ENCODE measurements around the gene SORCS2. TPM values are rescaled to one million over a fixed set of nuclear protein-coding genes. Genes with fewer than 3 reads are reported as not detected.

SORCS2 gene
- polyA plus RNA-seq, 1 donor from 2014 or later: 1.0 TPM

DNA sequence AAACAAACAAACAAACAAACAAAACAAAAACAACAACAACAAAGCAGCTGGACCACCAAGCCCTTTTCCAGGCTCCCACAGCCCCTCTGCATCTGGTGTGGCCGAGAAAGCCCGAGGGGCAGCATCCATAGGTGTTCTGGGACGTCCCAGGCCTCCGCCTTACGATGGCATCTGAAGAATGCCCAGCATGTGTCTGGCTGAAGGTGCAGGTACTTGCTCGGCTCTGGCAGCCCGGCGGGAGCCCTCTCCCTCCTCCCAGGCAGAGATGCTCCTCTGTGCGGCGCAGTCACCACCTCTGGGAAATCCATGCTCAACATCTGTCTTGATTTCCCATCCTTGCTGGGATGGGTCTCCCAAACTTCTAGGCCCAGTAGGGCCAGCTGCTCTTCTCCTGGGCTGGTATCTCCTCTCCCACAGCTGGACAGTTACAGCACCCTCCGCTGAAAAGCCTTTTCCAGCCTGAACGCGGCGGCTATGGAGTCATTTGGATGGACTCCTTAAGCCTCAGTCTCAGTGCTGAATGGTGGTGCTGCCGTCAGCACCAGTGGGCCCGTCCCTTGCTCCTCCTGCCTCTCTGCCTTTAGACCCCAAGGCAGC, 238.1 kb downstream of the SORCS2 start:
- Histone ChIP-seq H3K9me3 (ENCODE audit: low read length) (no peaks in the 10 kb centered on the region), H3F3A (ENCODE audit: insufficient read depth, low read length, poor library complexity, severe bottlenecking) (no peaks in the 10 kb centered on the region), H3K9ac (ENCODE audit: low read length) (no peak overlapping the region), H2AFZ (ENCODE audit: low read depth, low read length) (no peak overlapping the region), H3K36me3 (ENCODE audit: insufficient read depth, low read length) (no peaks in the 10 kb centered on the region), H3K27ac (ENCODE audit: low read length) (no peak overlapping the region), H4K20me1 (ENCODE audit: insufficient read depth) (no peaks in the 10 kb centered on the region), H3K27me3 (ENCODE audit: insufficient read depth, low read depth, low read length) (no peaks in the 10 kb centered on the region), H3K4me2 (ENCODE audit: low read length) (no peak overlapping the region), H3K9me2 (ENCODE audit: insufficient read depth, low read length) (no peaks in the 10 kb centered on the region), H3K79me2 (replicated peaks; ENCODE audit: insufficient read depth, low read length) (no peaks in the 10 kb centered on the region), H3K4me3 (ENCODE audit: low read length) (no peak overlapping the region)
- TF ChIP-seq, protein P1, sequence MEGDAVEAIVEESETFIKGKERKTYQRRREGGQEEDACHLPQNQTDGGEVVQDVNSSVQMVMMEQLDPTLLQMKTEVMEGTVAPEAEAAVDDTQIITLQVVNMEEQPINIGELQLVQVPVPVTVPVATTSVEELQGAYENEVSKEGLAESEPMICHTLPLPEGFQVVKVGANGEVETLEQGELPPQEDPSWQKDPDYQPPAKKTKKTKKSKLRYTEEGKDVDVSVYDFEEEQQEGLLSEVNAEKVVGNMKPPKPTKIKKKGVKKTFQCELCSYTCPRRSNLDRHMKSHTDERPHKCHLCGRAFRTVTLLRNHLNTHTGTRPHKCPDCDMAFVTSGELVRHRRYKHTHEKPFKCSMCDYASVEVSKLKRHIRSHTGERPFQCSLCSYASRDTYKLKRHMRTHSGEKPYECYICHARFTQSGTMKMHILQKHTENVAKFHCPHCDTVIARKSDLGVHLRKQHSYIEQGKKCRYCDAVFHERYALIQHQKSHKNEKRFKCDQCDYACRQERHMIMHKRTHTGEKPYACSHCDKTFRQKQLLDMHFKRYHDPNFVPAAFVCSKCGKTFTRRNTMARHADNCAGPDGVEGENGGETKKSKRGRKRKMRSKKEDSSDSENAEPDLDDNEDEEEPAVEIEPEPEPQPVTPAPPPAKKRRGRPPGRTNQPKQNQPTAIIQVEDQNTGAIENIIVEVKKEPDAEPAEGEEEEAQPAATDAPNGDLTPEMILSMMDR (IDR thresholded peaks at IDR 0.05; ENCODE audit: poor library complexity, severe bottlenecking): no peak
- TF ChIP-seq MXI1 (conservative IDR thresholded peaks at IDR 0.05; ENCODE audit: poor library complexity, severe bottlenecking) (no peak), RAD21 (conservative IDR thresholded peaks at IDR 0.05) (no peak), TAF1 (IDR thresholded peaks at IDR 0.05; ENCODE audit: low read depth) (no peak), EP300 (conservative IDR thresholded peaks at IDR 0.05; ENCODE audit: poor library complexity, severe bottlenecking) (no peak), POLR2AphosphoS5 (IDR thresholded peaks at IDR 0.05) (no peak), EZH2 (IDR thresholded peaks at IDR 0.05; ENCODE audit: borderline replicate concordance, insufficient read depth, low read length, poor library complexity, severe bottlenecking) (no peak)
- TF ChIP-seq, protein P2, sequence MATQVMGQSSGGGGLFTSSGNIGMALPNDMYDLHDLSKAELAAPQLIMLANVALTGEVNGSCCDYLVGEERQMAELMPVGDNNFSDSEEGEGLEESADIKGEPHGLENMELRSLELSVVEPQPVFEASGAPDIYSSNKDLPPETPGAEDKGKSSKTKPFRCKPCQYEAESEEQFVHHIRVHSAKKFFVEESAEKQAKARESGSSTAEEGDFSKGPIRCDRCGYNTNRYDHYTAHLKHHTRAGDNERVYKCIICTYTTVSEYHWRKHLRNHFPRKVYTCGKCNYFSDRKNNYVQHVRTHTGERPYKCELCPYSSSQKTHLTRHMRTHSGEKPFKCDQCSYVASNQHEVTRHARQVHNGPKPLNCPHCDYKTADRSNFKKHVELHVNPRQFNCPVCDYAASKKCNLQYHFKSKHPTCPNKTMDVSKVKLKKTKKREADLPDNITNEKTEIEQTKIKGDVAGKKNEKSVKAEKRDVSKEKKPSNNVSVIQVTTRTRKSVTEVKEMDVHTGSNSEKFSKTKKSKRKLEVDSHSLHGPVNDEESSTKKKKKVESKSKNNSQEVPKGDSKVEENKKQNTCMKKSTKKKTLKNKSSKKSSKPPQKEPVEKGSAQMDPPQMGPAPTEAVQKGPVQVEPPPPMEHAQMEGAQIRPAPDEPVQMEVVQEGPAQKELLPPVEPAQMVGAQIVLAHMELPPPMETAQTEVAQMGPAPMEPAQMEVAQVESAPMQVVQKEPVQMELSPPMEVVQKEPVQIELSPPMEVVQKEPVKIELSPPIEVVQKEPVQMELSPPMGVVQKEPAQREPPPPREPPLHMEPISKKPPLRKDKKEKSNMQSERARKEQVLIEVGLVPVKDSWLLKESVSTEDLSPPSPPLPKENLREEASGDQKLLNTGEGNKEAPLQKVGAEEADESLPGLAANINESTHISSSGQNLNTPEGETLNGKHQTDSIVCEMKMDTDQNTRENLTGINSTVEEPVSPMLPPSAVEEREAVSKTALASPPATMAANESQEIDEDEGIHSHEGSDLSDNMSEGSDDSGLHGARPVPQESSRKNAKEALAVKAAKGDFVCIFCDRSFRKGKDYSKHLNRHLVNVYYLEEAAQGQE (IDR thresholded peaks at IDR 0.05; ENCODE audit: borderline replicate concordance): no peak

DNA sequence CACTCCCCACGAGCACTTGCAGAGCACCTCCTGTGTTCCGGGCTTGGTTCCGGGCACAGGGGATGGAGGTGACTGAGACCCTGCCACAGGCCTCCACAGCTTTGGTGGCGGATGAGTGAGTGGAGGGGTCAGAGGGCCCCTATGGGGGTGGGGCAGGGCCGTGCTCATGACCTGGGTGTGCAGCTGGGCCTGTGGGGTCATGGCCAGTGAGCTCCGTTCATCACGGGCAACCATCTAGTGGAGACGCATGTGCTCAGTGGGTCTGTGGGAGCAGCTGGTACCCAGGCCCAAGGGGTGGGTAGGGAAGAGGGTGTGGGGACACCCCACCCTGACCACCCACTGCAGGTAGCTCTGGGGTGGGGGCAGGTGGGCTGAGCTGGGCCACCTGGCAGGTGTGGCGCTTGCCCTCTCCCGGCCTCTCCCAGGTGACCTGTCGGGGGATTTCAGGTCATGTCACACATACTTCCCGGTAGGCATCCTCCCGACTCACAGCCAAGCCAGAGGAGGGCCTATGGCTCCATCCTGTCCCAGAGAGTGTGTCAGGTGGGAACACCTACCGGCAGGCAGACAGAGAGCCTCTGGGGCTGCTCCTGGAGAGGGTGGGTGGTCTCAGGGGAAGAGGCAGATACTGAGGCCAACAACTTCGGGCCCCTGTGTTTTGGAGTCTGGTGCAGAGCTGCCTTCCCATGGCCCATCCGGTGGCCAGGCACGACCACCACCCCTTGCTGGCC, 238.8 kb downstream of the SORCS2 start:
- H2AFZ ChIP-seq (ENCODE audit: low read depth, low read length): no peak overlapping the region
- no peaks in the 10 kb centered on the region for H3K36me3 ChIP-seq (ENCODE audit: insufficient read depth, low read length)
- TF ChIP-seq, protein P2 (IDR thresholded peaks at IDR 0.05; ENCODE audit: borderline replicate concordance): no peak
- TF ChIP-seq MXI1 (conservative IDR thresholded peaks at IDR 0.05; ENCODE audit: poor library complexity, severe bottlenecking) (no peak), EZH2 (IDR thresholded peaks at IDR 0.05; ENCODE audit: borderline replicate concordance, insufficient read depth, low read length, poor library complexity, severe bottlenecking) (no peak), RAD21 (conservative IDR thresholded peaks at IDR 0.05) (no peak), EP300 (conservative IDR thresholded peaks at IDR 0.05; ENCODE audit: poor library complexity, severe bottlenecking) (no peak), SMC3 (conservative IDR thresholded peaks at IDR 0.05; ENCODE audit: poor library complexity) (no peak), TAF1 (IDR thresholded peaks at IDR 0.05; ENCODE audit: low read depth) (no peak), POLR2AphosphoS5 (IDR thresholded peaks at IDR 0.05) (no peak)
- TF ChIP-seq, protein P1 (IDR thresholded peaks at IDR 0.05; ENCODE audit: poor library complexity, severe bottlenecking): no peak
- H3K27ac ChIP-seq (ENCODE audit: low read length): no peak overlapping the region
- no peaks in the 10 kb centered on the region for H3K79me2 ChIP-seq (replicated peaks; ENCODE audit: insufficient read depth, low read length)
- H3F3A ChIP-seq (ENCODE audit: insufficient read depth, low read length, poor library complexity, severe bottlenecking): no peaks in the 10 kb centered on the region
- no peaks in the 10 kb centered on the region for H3K9me3 ChIP-seq (ENCODE audit: low read length)
- no peak overlapping the region for H3K9ac ChIP-seq (ENCODE audit: low read length)
- no peaks in the 10 kb centered on the region for H4K20me1 ChIP-seq (ENCODE audit: insufficient read depth)
- H3K9me2 ChIP-seq (ENCODE audit: insufficient read depth, low read length): no peaks in the 10 kb centered on the region
- H3K4me3 ChIP-seq (ENCODE audit: low read length): no peak overlapping the region
- no peak overlapping the region for H3K4me2 ChIP-seq (ENCODE audit: low read length)
- H3K27me3 ChIP-seq (ENCODE audit: insufficient read depth, low read depth, low read length): no peaks in the 10 kb centered on the region

All from neural cell (in vitro differentiated cells).